Measurements from ENCODE around the gene UNC45A.

GRCh38 chr15:90981681-90982080 is 46.6 kb downstream of the UNC45A start:
- TF ChIP-seq REST (tag by site-specific recombination; IDR thresholded peaks at IDR 0.05) (no peak), ZNF155 (tag by site-specific recombination; IDR thresholded peaks at IDR 0.05) (no peak)
